Fibroblast of mammary gland (primary cell): ENCODE measurements around the gene KIAA0513.

Source experiments
- DNase-seq: peaks from one replicate; pipeline ENCODE4 v3.0.0-alpha.2; 2010; ENCODE audit warnings: low read depth
- H3K4me3 ChIP-seq: 2 replicates; pipeline ENCODE4 v1.5.1; 2011; ENCODE audit warnings: low read depth, mild to moderate bottlenecking, low read length, moderate library complexity; ENCODE audit not compliant: control insufficient read depth
- CTCF ChIP-seq: conservative IDR thresholded peaks from 2 replicates; pipeline ENCODE4 v1.5.1; 2011; ENCODE audit warnings: low read depth, low read length, inconsistent platforms; ENCODE audit not compliant: control insufficient read depth, insufficient read depth

The KIAA0513 gene

GRCh38 chr16:85107083-85107482, 79.5 kb downstream of the KIAA0513 start:
- no peak for TF ChIP-seq CTCF
- DNase-seq = no peak
- H3K4me3 ChIP-seq = no peak overlapping the region

- no peak for TF ChIP-seq CTCF
- no peak for DNase-seq
- H3K4me3 ChIP-seq = no peak overlapping the region
Measured at GRCh38 chr16:85107532-85107931, 79.9 kb downstream of the KIAA0513 start.

GRCh38 chr16:85110105-85110504, 82.5 kb downstream of the KIAA0513 start:
- no peak overlapping the region for H3K4me3 ChIP-seq
- DNase-seq = no peak
- TF ChIP-seq CTCF = no peak

GRCh38 chr16:85111184-85111583, 83.6 kb downstream of the KIAA0513 start:
- no peak for TF ChIP-seq CTCF
- no peak for DNase-seq
- H3K4me3 ChIP-seq = no peak overlapping the region

GRCh38 chr16:85112364-85112763, 84.8 kb downstream of the KIAA0513 start, which contains the start of gene CIBAR2:
Gene CIBAR2 (minus strand): TSS chr16:85112472. CDS start chr16:85112352, 120 bp downstream.
- TF ChIP-seq CTCF = no peak
- H3K4me3 ChIP-seq = no peak within 1 kb of the TSS
- no peak for DNase-seq

GRCh38 chr16:85113168-85113733, 85.7 kb downstream of the KIAA0513 start:
- H3K4me3 ChIP-seq = no peak overlapping the region
- no peak for DNase-seq
- no peak for TF ChIP-seq CTCF

- no peak for TF ChIP-seq CTCF
- H3K4me3 ChIP-seq = no peak overlapping the region
- DNase-seq = no peak
Measured at GRCh38 chr16:85113913-85114312, 86.3 kb downstream of the KIAA0513 start.
